Measurements from ENCODE around the gene ERLIN1.
"Not testable (repeated sequence)": the region's sequence is repeated elsewhere in the genome, so short reads cannot be mapped to it uniquely, and the experiment has no call there.

ERLIN1 gene

GRCh38 chr10:100133801-100134200 lies 52.0 kb downstream of the ERLIN1 start:
- no peak for DNase-seq (ENCODE audit: low spot score)

- DNase-seq (ENCODE audit: low spot score) = no peak
Measured at GRCh38 chr10:100132427-100132826, 53.4 kb downstream of the ERLIN1 start.

GRCh38 chr10:100131571-100131970 lies 54.3 kb downstream of the ERLIN1 start:
- no peak for DNase-seq (ENCODE audit: low spot score)

- no peak for DNase-seq (ENCODE audit: low spot score)
Measured at GRCh38 chr10:100130831-100131230, 55.0 kb downstream of the ERLIN1 start.

- DNase-seq (ENCODE audit: low spot score) = no peak
Measured at GRCh38 chr10:100129424-100129823, 56.4 kb downstream of the ERLIN1 start.

- no peak for DNase-seq (ENCODE audit: low spot score)
Measured at GRCh38 chr10:100128951-100129350, 56.9 kb downstream of the ERLIN1 start.

- DNase-seq (ENCODE audit: low spot score) = not testable (repeated sequence)
Measured at GRCh38 chr10:100125335-100125734, 60.5 kb downstream of the ERLIN1 start.

- DNase-seq (ENCODE audit: low spot score) = no peak
Measured at GRCh38 chr10:100124097-100124496, 61.7 kb downstream of the ERLIN1 start.

- DNase-seq (ENCODE audit: low spot score) = no peak
Measured at GRCh38 chr10:100122780-100123179, 63.0 kb downstream of the ERLIN1 start.

GRCh38 chr10:100120550-100120949 lies 65.3 kb downstream of the ERLIN1 start:
- no peak for DNase-seq (ENCODE audit: low spot score)

- DNase-seq (ENCODE audit: low spot score) = no peak
Measured at GRCh38 chr10:100119726-100120125, 66.1 kb downstream of the ERLIN1 start.

GRCh38 chr10:100114976-100115770 lies 70.7 kb downstream of the ERLIN1 start:
- no peak for DNase-seq (ENCODE audit: low spot score)

- DNase-seq (ENCODE audit: low spot score) = no peak
Measured at GRCh38 chr10:100114460-100114859, 71.4 kb downstream of the ERLIN1 start.

- DNase-seq (ENCODE audit: low spot score) = no peak
Measured at GRCh38 chr10:100109670-100110069, 76.2 kb downstream of the ERLIN1 start.

GRCh38 chr10:100106865-100107264 lies 79.0 kb downstream of the ERLIN1 start:
- no peak for DNase-seq (ENCODE audit: low spot score)

- no peak for DNase-seq (ENCODE audit: low spot score)
Measured at GRCh38 chr10:100104300-100104699, 81.5 kb downstream of the ERLIN1 start.

GRCh38 chr10:100103581-100103980 lies 82.2 kb downstream of the ERLIN1 start:
- DNase-seq (ENCODE audit: low spot score) = no peak

- DNase-seq (ENCODE audit: low spot score) = no peak
Measured at GRCh38 chr10:100101192-100102076, 84.4 kb downstream of the ERLIN1 start.

GRCh38 chr10:100100651-100101184 lies 85.1 kb downstream of the ERLIN1 start:
- DNase-seq (ENCODE audit: low spot score) = no peak
